ENCODE measurements around the gene BAIAP2. TPM values are rescaled to one million over a fixed set of nuclear protein-coding genes. Genes with fewer than 3 reads are reported as not detected.

The BAIAP2 gene
- total and polyA plus RNA-seq, 2 of the 13 experiments (the other 11 are each of a cell fraction or from before 2014, with no cell fraction given), result 22.5 to 24.0 TPM

DNA sequence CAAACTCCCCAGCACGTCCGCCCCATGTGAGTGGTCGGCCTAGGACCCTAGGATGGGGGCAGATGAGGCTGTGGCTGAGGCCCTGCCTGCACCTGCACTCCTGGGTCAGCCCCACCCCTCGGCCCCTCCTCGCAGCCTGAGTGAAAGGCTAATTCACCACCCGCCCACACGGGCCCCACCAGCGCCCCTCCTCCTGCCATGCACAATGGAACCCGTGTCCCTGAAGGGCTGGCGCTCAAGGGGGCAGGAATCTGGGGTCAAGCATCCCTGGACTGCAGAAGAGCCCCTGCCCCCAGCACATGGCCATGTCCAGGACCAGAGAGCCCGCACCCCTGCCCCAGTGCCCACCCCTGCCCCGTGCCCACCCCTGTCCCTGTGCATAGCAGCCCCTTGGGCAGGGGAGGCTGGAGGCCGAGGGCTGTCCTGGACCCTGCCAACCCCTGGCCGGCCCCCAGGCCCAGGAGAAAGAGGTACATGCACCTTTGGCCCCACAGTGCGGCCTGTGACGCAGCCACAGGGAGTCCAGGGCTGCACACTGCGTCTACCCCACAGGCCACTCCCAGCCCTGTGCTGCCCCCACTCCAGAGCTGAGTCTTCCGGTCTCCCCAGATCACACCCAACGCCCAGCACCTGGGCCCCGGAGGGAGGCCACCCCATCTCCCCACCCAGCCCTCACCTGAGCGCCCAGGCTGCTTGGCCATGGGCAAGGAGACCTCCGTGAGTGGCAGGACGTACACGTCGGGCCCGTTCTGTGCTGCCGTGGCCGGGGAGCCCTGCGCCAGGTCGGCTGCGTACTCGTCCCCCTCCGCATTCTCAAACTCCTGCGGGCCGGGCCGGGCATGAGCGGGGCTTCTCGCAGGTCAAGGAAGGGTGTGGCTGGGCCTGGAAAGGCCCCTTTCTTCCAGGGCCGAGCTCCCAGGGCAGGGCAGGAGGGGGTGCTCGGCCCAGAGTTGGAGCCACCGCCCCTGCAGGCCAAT, 95.7 kb downstream of the BAIAP2 start:
- intact Hi-C loops (cut with micrococcal nuclease; ENCODE audit: unreplicated experiment) (no loop called here), in situ Hi-C loops (cut with HindIII; ENCODE audit: extremely low pct_ligation_motif_present, low pct_unique_long_range_greater_than_20kb) (no loop called here)
- Histone ChIP-seq H3K4me2 (ENCODE audit: low read depth, low read length) (peak overlapping the region; percentile 78), H3K27me3 (ENCODE audit: control insufficient read depth in 1 of 2, insufficient read depth in 2 of 2, low read length in 2 of 2) (no peaks in the 10 kb centered on the region), H3K9me3 (ENCODE audit: low read length) (no peaks in the 10 kb centered on the region), H3K4me1 (ENCODE audit: insufficient read depth, low read length) (peaks cover 58% of the 10 kb centered on the region), H4K20me1 (ENCODE audit: insufficient read depth, low read length) (no peaks in the 10 kb centered on the region; the same call in 1 of the 2 replicates), H3K36me3 (replicated peaks in 1 of 2; ENCODE audit: control insufficient read depth in 1 of 2, insufficient read depth in 2 of 2, low read length in 2 of 2) (no peaks in the 10 kb centered on the region), H3K79me2 (ENCODE audit: insufficient read depth, low read length) (no peaks in the 10 kb centered on the region), H3K27ac (ENCODE audit: extremely low read length, insufficient read depth, low read length) (peak overlapping the region; percentile 27), H3K4me3 (replicated peaks in 1 of 3; ENCODE audit: insufficient read depth in 1 of 3, low read depth in 2 of 3, low read length in 3 of 3) (peak overlapping the region; percentile 44 to 69 (median 56)), H2AFZ (ENCODE audit: low read length) (no peak overlapping the region), H3K9ac (ENCODE audit: insufficient read depth, low read depth, low read length) (peak overlapping the region; percentile 47)
- BruUV-seq (replicated peaks), result TSS peak; percentile 94
- ATAC-seq (peak; percentile 62), DNase-seq (ENCODE audit: low spot score) (peak; percentile 69), FAIRE-seq (peak; percentile 66)
- 11% methylated on average over 20 of the region's 41 CpGs for WGBS (ENCODE audit: low lambda C conversion rate)
- CTCF ChIA-PET (ENCODE audit: low intra/inter-chr PET ratio, low total read pairs), result no interaction called here
- POLR2A ChIA-PET, result interaction anchor here (0.7 to 1.7 kb wide), 5 partner anchors 11 to 108 kb away, joined by 3 to 7 read pairs (median 3); partner anchors contain the start of genes AATK, CEP131, NDUFAF8 and PVALEF
- TF ChIP-seq HNF4G (IDR thresholded peaks at IDR 0.05; ENCODE audit: borderline replicate concordance, low read depth, low read length) (peak; percentile 65; the same call in 1 of the 2 replicates), HNF4G (CRISPR knock-in tag; IDR thresholded peaks at IDR 0.05; ENCODE audit: borderline replicate concordance, low read depth) (no peak), PCBP1 (IDR thresholded peaks at IDR 0.05; ENCODE audit: borderline replicate concordance, low read depth, low read length) (0 out of 2 replicates have a peak, but pooled peaks have one; percentile 75), HNRNPL (IDR thresholded peaks at IDR 0.05; ENCODE audit: low read depth, low read length) (peak; percentile 70), REPIN1 (CRISPR knock-in tag; IDR thresholded peaks at IDR 0.05; ENCODE audit: borderline replicate concordance, low read depth) (0 out of 2 replicates have a peak, but pooled peaks have one; percentile 20), NR2F6 (IDR thresholded peaks at IDR 0.05) (peak; percentile 58; the same call in 1 of the 2 replicates), NR2F6 (CRISPR knock-in tag; IDR thresholded peaks at IDR 0.05) (peak; percentile 71), ZNF350 (CRISPR knock-in tag; IDR thresholded peaks at IDR 0.05; ENCODE audit: borderline replicate concordance, low read depth) (0 out of 2 replicates have a peak, but pooled peaks have one; percentile 21), NR2F2 (IDR thresholded peaks at IDR 0.05; ENCODE audit: borderline replicate concordance, low read depth) (peak; percentile 55; the same call in 1 of the 2 replicates), SAP130 (CRISPR knock-in tag; IDR thresholded peaks at IDR 0.05; ENCODE audit: low read depth) (0 out of 2 replicates have a peak, but pooled peaks have one; percentile 24), ZNF281 (CRISPR knock-in tag; IDR thresholded peaks at IDR 0.05; ENCODE audit: borderline replicate concordance) (peak; percentile 59; the same call in 1 of the 2 replicates), RBFOX2 (IDR thresholded peaks at IDR 0.05; ENCODE audit: low read depth, low read length) (peak; percentile 81), ZNF782 (CRISPR knock-in tag; IDR thresholded peaks at IDR 0.05; ENCODE audit: borderline replicate concordance) (no peak), HDAC1 (CRISPR knock-in tag; IDR thresholded peaks at IDR 0.05) (peak; percentile 57), KDM3A (CRISPR knock-in tag; IDR thresholded peaks at IDR 0.05; ENCODE audit: low read depth) (no peak)
- TF ChIP-seq, protein P1, sequence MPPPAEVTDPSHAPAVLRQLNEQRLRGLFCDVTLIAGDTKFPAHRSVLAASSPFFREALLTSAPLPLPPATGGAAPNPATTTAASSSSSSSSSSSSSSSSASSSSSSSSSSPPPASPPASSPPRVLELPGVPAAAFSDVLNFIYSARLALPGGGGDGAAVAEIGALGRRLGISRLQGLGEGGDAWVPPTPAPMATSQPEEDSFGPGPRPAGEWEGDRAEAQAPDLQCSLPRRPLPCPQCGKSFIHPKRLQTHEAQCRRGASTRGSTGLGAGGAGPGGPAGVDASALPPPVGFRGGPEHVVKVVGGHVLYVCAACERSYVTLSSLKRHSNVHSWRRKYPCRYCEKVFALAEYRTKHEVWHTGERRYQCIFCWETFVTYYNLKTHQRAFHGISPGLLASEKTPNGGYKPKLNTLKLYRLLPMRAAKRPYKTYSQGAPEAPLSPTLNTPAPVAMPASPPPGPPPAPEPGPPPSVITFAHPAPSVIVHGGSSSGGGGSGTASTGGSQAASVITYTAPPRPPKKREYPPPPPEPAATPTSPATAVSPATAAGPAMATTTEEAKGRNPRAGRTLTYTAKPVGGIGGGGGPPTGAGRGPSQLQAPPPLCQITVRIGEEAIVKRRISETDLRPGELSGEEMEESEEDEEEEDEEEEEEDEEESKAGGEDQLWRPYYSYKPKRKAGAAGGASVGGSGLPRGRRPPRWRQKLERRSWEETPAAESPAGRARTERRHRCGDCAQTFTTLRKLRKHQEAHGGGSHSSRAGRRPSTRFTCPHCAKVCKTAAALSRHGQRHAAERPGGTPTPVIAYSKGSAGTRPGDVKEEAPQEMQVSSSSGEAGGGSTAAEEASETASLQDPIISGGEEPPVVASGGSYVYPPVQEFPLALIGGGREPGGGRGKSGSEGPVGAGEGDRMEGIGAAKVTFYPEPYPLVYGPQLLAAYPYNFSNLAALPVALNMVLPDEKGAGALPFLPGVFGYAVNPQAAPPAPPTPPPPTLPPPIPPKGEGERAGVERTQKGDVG (CRISPR knock-in tag; IDR thresholded peaks at IDR 0.05; ENCODE audit: borderline replicate concordance), result 0 out of 2 replicates have a peak, but pooled peaks have one; percentile 23
